OCI-LY7 (cell line): ENCODE measurements around the gene KCNQ1OT1. TPM values are rescaled to one million over a fixed set of nuclear protein-coding genes. Genes with fewer than 3 reads are reported as not detected.

ENCODE experiments used
- BruUV-seq: library from RNA; stranded (reverse); fragments of 400-500 nt; replicated peaks from 2 replicates; lab custom pipeline; 2021; lab: Mats Ljungman, UMichigan
- CTCF ChIA-PET: fragments of 300-600 bp; sonication (Branson Sonifier 250); formaldehyde crosslinking; loops from one replicate; lab custom pipeline; 2022; ENCODE audit warnings: antibody characterized with exemption; ENCODE audit not compliant: unreplicated experiment; lab: Charles Lee
- POLR2A ChIA-PET: fragments of 300-600 bp; sonication (Branson Sonifier 250); formaldehyde crosslinking; loops from one replicate; lab custom pipeline; 2022; ENCODE audit warnings: antibody characterized with exemption; lab: Charles Lee
- DNase-seq: peaks from one replicate; pipeline ENCODE4 v3.0.0-alpha.2; 2015; ENCODE audit warnings: low spot score
- H2AFZ ChIP-seq: fragments of 200-600 bp; sonication (generic), shearing (Covaris generic); 2 replicates; pipeline ENCODE4 v1.6.1; 2014; ENCODE audit warnings: mild to moderate bottlenecking, antibody characterized with exemption, low read length, moderate library complexity
- H3K27ac ChIP-seq: fragments of 200-600 bp; sonication (generic); 2 replicates; pipeline ENCODE4 v1.5.1; 2014; ENCODE audit warnings: mixed run types, low read depth, mild to moderate bottlenecking, moderate library complexity, low read length, inconsistent platforms; ENCODE audit not compliant: poor library complexity, severe bottlenecking
- H3K36me3 ChIP-seq: fragments of 200-600 bp; sonication (generic); 2 replicates; pipeline ENCODE4 v1.6.1; 2014; ENCODE audit warnings: mild to moderate bottlenecking, antibody characterized with exemption, low read length, moderate library complexity, mixed read lengths; ENCODE audit not compliant: insufficient read depth
- H3K4me1 ChIP-seq: fragments of 200-600 bp; sonication (generic); 2 replicates; pipeline ENCODE4 v1.5.1; 2014; ENCODE audit warnings: mild to moderate bottlenecking, low read length; ENCODE audit not compliant: insufficient read depth, poor library complexity, severe bottlenecking
- H3K4me2 ChIP-seq: fragments of 200-600 bp; sonication (generic); 2 replicates; pipeline ENCODE4 v1.6.1; 2014; ENCODE audit warnings: mild to moderate bottlenecking, low read length
- H3K4me3 ChIP-seq: fragments of 200-600 bp; sonication (generic); 2 replicates; pipeline ENCODE4 v1.5.1; 2014; ENCODE audit warnings: mild to moderate bottlenecking, low read depth, low read length; ENCODE audit not compliant: poor library complexity, severe bottlenecking
- H3K79me2 ChIP-seq: fragments of 200-600 bp; sonication (generic); 2 replicates; pipeline ENCODE4 v1.6.1; 2016; ENCODE audit warnings: low read depth, mild to moderate bottlenecking, low read length, moderate library complexity, mixed read lengths; ENCODE audit not compliant: insufficient read depth
- H3K9me2 ChIP-seq: fragments of 200-600 bp; sonication (generic); 2 replicates; pipeline ENCODE4 v1.6.1; 2016; ENCODE audit warnings: mild to moderate bottlenecking, low read length, mixed read lengths; ENCODE audit not compliant: insufficient read depth
- H3K9me3 ChIP-seq: fragments of 200-600 bp; sonication (generic); 2 replicates; pipeline ENCODE4 v1.6.1; 2014; ENCODE audit warnings: mild to moderate bottlenecking, mixed run types, low read length, mixed read lengths
- H4K20me1 ChIP-seq: fragments of 200-600 bp; sonication (generic); 2 replicates; pipeline ENCODE4 v1.6.1; 2014; ENCODE audit warnings: mild to moderate bottlenecking, antibody characterized with exemption, low read length, moderate library complexity, mixed read lengths; ENCODE audit not compliant: insufficient read depth
- CTCF ChIP-seq: fragments of 200-600 bp; sonication (generic); conservative IDR thresholded peaks from 2 replicates; pipeline ENCODE4 v1.5.1; 2014; ENCODE audit warnings: mild to moderate bottlenecking, antibody characterized with exemption, low read length, moderate library complexity, mixed read lengths
- EZH2phosphoT487 ChIP-seq: fragments of 200-600 bp; sonication (generic); IDR thresholded peaks from 2 replicates; pipeline ENCODE4 v1.6.1; 2018; ENCODE audit warnings: low read depth, borderline replicate concordance, mild to moderate bottlenecking, mixed run types, antibody characterized with exemption, low read length, moderate library complexity, mixed read lengths
- intact Hi-C: fragments of 100-400 bp; cut with micrococcal nuclease; formaldehyde crosslinking; loops from one replicate; pipeline ENCODE4 v1.10.0; 2022; ENCODE audit not compliant: unreplicated experiment
- total RNA-seq, 2 experiments: library from RNA; depleted of rRNA in 1 of 2; stranded (reverse); fragments of >200 nt in 1 of 2; shearing (Covaris generic) in 1 of 2; gene quantifications; 2 replicates each; pipeline ENCODE4 v1.2.3, GENCODE V29; 2014 to 2022

The KCNQ1OT1 gene
- total RNA-seq, 2 experiments from 2014 or later = 2.9 to 3.4 TPM

GRCh38 chr11:2687782-2688191 is 12.0 kb downstream of the KCNQ1OT1 start:
- no peaks in the 10 kb centered on the region for H3K79me2 ChIP-seq
- H3K4me2 ChIP-seq = no peak overlapping the region
- H4K20me1 ChIP-seq = no peaks in the 10 kb centered on the region; the same call in 1 of the 2 replicates

DNA sequence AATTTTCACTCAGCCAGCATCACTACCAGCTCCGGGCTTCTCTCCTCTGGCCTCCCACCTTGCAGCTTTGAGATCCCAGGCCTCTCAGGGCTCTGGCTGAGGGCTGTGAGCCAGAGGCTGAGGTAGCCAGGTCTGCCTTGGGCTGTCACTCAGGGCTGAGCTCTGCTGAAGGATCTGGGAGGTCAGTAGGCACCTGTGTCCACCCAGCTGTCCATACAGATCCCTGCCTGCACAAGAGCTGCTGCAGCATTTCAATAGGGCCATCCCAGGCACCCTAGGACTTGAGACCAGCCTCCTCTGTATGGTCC is 12.6 kb downstream of the KCNQ1OT1 start:
- Histone ChIP-seq H2AFZ (no peak overlapping the region), H3K9me2 (no peaks in the 10 kb centered on the region), H3K79me2 (no peaks in the 10 kb centered on the region), H3K27ac (no peak overlapping the region), H3K4me3 (no peak overlapping the region), H4K20me1 (no peaks in the 10 kb centered on the region; the same call in 1 of the 2 replicates), H3K9me3 (no peaks in the 10 kb centered on the region), H3K36me3 (no peaks in the 10 kb centered on the region), H3K4me1 (peaks cover 3% of the 10 kb centered on the region), H3K4me2 (no peak overlapping the region)
- ChIA-PET POLR2A (no interaction called here), CTCF (no interaction called here)
- TF ChIP-seq EZH2phosphoT487 (no peak), CTCF (no peak)
- intact Hi-C loops = no loop called here
- no peak for DNase-seq
- BruUV-seq = no TSS peak

More at GRCh38 chr11:2687782-2688191, 12.0 kb downstream of the KCNQ1OT1 start:
- Histone ChIP-seq H3K9me2 (no peaks in the 10 kb centered on the region), H3K4me3 (no peak overlapping the region), H3K27ac (no peak overlapping the region), H3K4me1 (no peaks in the 10 kb centered on the region), H2AFZ (no peak overlapping the region), H3K9me3 (no peaks in the 10 kb centered on the region), H3K36me3 (no peaks in the 10 kb centered on the region)
- ChIA-PET CTCF (interaction anchor here (0.5 kb wide), 1 partner anchor 108 kb away, joined by 3 read pairs; no protein-coding TSS in a partner anchor), POLR2A (no interaction called here)
- no peak for DNase-seq
- TF ChIP-seq CTCF (no peak), EZH2phosphoT487 (no peak)
- intact Hi-C loops = no loop called here
- no TSS peak for BruUV-seq

DNA sequence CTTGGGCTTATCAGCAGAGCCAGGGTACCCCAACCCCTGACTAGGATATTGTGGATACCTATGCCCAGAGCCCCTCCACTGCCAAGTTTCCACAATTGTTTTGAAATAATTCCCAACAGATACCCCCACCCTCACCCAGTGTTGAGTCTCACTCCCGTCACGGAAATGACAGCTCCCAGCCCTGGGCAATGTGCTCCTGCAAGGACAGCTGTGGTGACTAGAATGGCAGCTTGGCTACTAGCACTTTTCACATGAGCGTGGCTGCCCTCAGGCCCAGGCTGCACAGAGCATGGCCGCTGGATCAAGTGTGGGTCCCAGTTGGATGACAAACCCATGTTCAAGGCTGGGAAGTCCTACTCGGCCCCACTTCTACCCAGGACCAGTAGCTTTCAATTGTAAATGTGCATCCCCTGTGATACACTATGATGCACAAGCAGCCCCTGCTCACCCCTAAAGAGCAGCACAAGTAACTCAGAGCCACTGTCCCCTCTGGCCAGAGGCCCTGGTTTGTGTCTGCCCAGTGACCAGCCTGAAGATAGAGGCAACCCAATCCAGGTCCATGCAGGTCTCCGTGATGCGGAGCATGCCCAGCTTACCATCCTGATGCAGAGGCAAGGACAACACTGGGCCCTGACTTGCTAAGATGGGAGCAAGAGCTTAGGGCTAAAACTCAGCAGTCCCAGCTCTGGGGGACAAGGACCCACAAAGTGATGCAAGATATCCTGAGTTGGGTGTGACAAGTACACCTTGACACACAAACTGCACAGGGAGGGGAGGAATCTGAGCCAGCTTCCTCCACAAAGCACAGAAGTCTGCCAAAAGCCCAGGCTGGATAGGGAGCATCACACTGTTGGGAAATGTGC is 13.2 kb downstream of the KCNQ1OT1 start:
- H3K27ac ChIP-seq = no peak overlapping the region
- intact Hi-C loops = no loop called here
- ChIA-PET CTCF (no interaction called here), POLR2A (no interaction called here)
- no peaks in the 10 kb centered on the region for H3K36me3 ChIP-seq
- no peaks in the 10 kb centered on the region for H3K9me2 ChIP-seq
- no peak for DNase-seq
- H4K20me1 ChIP-seq = no peaks in the 10 kb centered on the region; the same call in 1 of the 2 replicates
- no TSS peak for BruUV-seq
- H3K79me2 ChIP-seq = no peaks in the 10 kb centered on the region
- TF ChIP-seq CTCF = no peak
- TF ChIP-seq EZH2phosphoT487 = no peak
- no peak overlapping the region for H3K4me2 ChIP-seq
- no peak overlapping the region for H3K4me3 ChIP-seq
- no peaks in the 10 kb centered on the region for H3K9me3 ChIP-seq
- H3K4me1 ChIP-seq = peaks cover 9% of the 10 kb centered on the region
- no peak overlapping the region for H2AFZ ChIP-seq
